C1 segment of cervical spinal cord (tissue), 14 donors: ENCODE results near the gene PRR35.

ENCODE experiments used
- DNase-seq, 14 donors: peaks; one replicate each; lab custom pipeline; 2025; lab: John Stamatoyannopoulos, UW

PRR35 gene

DNA sequence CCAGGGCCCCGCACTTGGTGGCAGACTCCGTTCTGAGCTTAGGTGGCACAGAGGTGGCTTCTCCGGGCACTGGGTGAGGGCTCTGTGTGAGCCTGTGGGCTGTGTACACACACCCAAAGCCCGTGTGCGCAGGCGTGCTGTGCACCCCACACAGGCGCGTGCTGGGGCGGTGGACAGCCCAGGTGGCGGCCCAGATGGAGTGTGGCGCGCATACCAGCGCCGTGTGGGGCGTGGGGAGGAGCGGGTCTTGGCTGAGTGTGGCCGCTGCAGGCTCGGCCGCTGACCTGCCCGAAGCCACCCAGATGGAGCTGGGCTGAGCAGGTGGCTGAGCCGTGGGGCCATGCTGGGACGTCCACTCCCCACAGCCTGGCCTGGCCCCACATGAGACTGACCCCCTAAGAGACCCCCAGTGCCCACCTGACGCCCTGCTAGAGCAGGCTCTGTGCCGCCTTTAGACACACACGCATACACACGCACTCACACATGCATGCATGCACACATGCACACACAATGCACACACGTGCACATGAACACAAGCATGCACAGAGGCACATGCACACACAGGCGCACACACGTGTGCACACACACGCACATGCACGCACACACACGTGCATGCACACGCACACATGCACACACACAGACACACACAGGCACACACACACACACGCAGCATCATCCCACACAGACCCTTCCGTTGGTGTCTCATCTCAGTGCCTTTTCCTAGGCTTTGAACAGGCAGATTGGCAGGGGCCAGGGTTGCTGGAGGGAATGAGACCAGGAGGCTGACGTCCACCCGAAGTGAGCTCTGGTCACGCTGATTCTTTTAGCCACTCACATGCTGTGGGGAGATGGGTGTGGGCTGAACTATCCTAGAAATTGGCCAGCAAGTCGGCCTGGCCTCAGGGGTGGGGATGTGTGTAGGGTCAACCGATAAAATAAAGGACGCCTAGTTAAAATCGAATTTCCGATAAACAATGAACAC, 2.1 kb downstream of the PRR35 start:
- DNase-seq: peak in 1 of 14 donors; percentile 90

GRCh38 chr16:563072-563644, 3.0 kb downstream of the PRR35 start:
- no peak for DNase-seq

GRCh38 chr16:564690-565418, 4.7 kb downstream of the PRR35 start:
- no peak for DNase-seq

DNA sequence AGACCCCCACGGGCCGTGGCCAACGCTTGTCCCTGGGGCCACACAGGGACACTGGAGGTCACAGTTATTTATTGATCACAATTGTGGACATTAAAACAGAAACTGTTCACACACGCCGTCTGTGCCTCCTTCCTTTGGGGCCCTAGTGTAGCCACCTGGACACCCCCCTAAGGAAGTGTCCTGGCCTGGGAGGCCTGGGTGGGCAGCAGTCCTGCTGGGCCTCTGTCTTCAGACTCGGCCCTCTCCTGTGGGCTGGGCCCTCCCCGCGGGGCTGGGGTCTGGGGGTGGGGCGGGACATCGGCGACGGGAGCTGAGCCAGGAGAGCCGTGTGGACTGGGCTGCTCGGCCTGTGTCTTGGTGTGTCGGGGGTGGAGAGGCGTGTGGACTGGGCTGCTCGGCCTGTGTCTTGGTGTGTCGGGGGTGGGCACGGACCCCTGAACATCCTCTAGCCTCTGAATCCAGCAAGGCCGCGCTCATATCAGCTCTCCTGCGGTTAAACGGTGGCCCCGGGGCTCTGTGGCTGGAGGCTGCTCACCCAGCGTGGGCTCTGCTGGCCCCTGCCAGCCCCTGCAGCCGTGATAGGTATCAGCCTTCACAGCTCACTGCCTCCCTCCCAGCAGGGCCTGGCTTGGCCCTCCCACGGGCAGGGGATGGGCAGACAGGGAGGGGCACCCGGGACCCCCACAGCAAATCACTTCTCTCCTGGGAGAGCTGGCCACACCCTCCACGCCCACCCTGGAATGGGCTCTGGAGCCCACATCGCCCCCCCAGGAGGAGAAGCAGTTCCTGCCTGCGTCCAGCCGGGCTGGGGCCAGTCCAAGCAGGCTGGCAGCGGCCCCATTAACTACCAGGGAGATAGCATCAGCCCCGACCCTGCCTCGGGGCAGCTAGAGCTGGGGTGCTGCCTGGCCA, 5.5 kb downstream of the PRR35 start:
- no peak for DNase-seq

- DNase-seq: peak in 1 of 14 donors; percentile 23
Measured at GRCh38 chr16:566475-567372, 6.5 kb downstream of the PRR35 start, which contains the start of gene NHLRC4. Gene NHLRC4, plus strand, starts transcription at chr16:567005. Its CDS starts 1,043 bp downstream, at chr16:568048.

GRCh38 chr16:567373-568256, 7.4 kb downstream of the PRR35 start:
- no peak for DNase-seq

DNA sequence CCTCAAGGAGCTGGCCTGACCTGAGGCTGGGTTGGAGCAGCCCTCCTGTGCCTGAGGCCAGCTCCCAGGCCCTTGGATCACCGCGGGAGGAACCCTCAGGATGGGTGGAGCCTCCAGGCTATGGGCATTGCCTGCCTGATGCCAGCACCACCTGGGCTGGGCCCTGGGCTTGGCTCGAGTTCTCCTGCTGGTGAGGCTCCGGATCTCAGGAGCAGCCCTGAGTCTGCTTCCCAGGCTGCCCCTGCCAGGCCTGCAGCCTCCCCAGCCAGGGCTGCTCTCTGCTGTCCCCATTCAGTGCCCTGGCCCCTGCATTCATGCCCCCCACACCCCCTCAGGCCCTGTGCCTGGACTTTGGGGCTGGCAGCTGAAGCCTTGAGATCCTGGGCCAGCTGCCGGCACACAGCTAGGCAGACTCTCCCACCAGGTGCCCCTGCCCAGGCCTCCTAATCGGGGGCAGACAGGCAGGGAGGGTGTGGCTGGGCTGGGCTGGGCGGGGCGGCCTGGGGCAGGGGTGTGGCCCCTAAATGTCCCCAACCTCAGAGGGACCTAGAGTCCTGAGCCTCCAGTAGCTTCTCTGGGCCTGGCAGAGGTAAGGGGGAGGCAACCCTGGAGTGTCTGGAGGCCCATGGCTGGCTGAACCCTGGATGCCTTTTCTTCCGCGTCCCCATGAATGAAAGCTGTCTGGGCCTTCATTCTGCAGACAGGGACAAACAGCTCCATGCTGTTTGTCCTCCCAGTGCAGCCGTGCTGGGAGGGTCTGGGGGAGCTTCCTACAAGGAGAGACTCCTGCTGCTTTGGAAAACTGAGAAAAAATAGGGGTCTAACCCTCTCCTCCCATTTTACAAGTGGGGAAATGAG, 8.4 kb downstream of the PRR35 start:
- peak in 1 of 14 donors; percentile 38 for DNase-seq

DNA sequence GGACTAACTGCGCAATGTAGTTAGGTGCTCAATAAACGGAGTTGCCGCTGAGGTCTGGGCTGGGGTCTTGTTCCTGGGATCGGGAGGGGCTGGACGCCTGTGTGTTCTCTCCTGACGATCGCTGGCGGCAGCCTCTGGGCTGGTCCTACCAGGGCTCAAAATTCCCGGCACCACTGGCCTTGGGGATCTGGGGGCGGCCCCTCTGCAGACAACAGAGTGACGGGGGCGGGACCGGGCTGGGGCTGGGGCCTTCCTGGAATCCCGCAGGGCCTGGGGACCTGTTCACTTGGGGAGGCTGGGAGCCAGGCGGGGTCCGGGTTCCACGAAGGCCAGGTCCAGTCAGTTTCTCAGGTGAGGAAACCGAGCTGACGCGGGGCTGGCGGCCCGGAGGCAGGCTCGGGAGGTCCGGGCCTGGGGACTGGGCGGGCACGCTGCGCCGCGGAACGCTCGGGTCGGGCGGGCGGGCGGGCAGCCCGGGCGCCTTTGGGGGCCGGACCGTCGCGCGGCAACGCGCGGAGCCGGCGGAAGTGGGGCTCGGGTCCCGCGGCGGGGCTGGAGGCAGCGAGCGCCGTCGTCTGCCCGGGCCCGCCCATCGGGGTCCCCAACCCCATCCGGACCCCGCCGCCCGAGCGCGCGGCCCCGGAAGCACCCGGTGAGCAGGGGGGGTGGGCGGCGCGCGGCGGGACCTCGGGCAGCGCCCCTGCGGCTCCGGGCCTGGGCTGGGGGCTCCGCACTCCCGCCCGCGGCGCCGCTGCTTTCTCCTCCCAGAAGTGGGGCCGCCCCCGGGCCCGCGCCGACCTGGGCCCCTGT, 9.5 kb downstream of the PRR35 start, which contains the start of gene PIGQ:
PIGQ (plus strand) TSS at position 524 of the 810 bp plus-strand sequence. CDS start 4,107 bp downstream, outside the sequence.
- peak in 12 of 14 donors; percentile 10 to 85 (median 46) for DNase-seq

- no peak for DNase-seq
Measured at GRCh38 chr16:572865-573650, 12.9 kb downstream of the PRR35 start.

GRCh38 chr16:574021-574760, 14.0 kb downstream of the PRR35 start:
- DNase-seq: no peak

DNA sequence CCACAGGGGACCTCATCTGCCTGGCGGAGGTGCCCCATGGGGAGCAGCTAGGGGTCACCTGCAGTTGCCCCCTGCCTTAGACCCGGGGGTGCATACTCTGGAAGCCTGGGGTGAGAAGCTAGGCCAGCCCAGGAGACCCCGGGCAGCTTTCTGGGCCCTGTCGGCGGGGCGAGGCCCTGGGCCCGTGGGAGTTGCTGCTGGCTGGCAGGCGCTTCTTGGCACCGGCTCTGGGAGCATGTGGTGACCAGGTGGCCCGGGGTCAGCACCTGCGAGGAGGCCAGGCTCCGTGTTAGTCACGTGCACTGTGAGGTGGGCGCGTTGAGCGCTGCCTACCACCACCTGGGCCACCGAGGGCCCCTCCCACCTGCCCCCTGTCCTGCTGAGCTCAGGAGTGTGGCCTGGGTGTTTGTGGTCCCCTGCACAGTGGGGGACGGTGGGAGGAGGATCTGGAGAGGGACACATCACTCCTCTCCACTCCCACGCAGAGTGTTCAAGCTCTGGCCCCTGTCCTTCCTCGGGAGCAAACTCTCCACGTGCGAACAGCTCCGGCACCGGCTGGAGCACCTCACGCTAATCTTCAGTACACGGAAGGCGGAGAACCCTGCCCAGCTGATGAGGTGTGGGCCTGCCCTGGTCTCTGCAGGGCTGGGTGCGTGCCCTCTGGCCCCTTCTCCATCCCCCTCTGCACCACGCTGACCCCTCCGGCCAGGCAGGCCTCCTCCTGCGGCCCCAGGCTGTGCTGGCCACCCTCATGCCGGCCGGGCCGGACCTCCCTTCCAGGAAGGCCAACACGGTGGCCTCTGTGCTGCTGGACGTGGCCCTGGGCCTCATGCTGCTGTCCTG, 15.4 kb downstream of the PRR35 start:
- no peak for DNase-seq

GRCh38 chr16:576197-576822, 16.1 kb downstream of the PRR35 start:
- DNase-seq: no peak

DNA sequence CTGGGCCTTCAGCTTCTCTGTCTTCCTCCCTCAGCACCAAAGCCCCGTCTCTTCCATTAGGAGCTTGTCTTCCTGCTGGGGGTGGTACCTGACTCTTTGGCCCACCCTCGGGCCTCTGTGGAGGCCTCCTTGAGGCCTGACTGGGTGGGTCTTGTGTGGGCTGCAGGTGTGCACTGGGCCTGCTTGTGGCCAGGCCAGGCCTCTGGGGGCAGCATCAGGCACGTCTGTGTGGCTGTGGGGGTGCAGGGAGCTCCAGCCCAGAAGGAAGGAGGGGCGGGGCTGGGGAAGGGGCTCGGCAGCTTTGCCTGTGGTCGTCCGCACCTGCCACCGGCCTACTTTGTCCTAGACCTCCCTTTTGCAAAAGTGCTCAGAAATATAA, 16.6 kb downstream of the PRR35 start:
- no peak for DNase-seq

DNA sequence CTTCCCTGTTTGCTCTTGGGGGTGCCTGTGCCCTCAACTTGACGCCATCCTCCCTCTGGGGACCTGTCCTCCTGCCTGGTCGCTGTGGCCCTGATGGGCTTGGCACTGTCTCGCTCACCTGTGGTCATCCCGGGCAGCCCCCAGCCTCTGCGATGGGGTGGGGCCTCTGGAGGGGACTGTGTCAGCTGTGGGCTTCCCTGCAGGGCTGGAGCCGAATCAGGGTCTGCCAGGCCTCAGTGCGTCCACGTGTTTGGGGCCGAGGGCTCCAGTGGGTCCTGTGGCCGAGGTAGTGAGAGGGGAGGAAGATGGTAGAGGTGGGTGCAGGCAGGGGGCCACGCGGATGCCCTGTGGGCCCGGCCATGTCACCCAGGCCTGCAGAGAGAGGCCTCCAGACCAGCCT, 17.6 kb downstream of the PRR35 start:
- DNase-seq: no peak
